Small intestine (tissue), 7 donors: ENCODE measurements around the gene PDE4D. TPM values are rescaled to one million over a fixed set of nuclear protein-coding genes. Genes with fewer than 3 reads are reported as not detected.
"Not testable (repeated sequence)": the region's sequence is repeated elsewhere in the genome, so short reads cannot be mapped to it uniquely, and the experiment has no call there.

Experiments
- DNase-seq, 2 donors: peaks; one replicate each; pipeline versions ENCODE4 v3.0.0 to v3.0.0-alpha.2; 2013
- FAIRE-seq: peaks from 2 replicates; lab custom pipeline; 2012; peaks lifted over from hg19 to GRCh38; lab: Jason Lieb, UNC
- H3K27ac ChIP-seq, 3 donors: one replicate each; pipeline ENCODE4 v1.5.1; 2013; ENCODE audit warnings: low read length in 2 of 3, mild to moderate bottlenecking in 2 of 3, control low read depth in 1 of 3, inconsistent platforms in 1 of 3, low read depth in 1 of 3, moderate library complexity in 1 of 3
- H3K27me3 ChIP-seq, 3 donors: one replicate each; pipeline ENCODE4 v1.6.1; 2013; ENCODE audit warnings: low read length in 3 of 3, inconsistent platforms in 1 of 3; ENCODE audit not compliant: control insufficient read depth in 3 of 3, insufficient read depth in 3 of 3
- H3K36me3 ChIP-seq, 3 donors: one replicate each; pipeline ENCODE4 v1.6.1; 2013; ENCODE audit warnings: low read length in 3 of 3, inconsistent platforms in 1 of 3, low read depth in 1 of 3, mild to moderate bottlenecking in 1 of 3, moderate library complexity in 1 of 3; ENCODE audit not compliant: control insufficient read depth in 3 of 3, insufficient read depth in 2 of 3
- H3K4me1 ChIP-seq, 3 donors: one replicate each; pipeline ENCODE4 v1.6.1; 2013; ENCODE audit warnings: low read length in 2 of 3, inconsistent platforms in 1 of 3, low read depth in 1 of 3, mild to moderate bottlenecking in 1 of 3, moderate library complexity in 1 of 3; ENCODE audit not compliant: control insufficient read depth in 3 of 3, insufficient read depth in 2 of 3
- H3K4me3 ChIP-seq, 3 donors: one replicate each; pipeline ENCODE4 v1.5.1; 2013; ENCODE audit warnings: low read length in 3 of 3, control low read depth in 1 of 3, inconsistent platforms in 1 of 3, low read depth in 1 of 3, mild to moderate bottlenecking in 1 of 3, moderate library complexity in 1 of 3
- H3K9me3 ChIP-seq, 2 donors: one replicate each; pipeline ENCODE4 v1.6.1; 2013; ENCODE audit warnings: low read depth in 1 of 2, low read length in 1 of 2; ENCODE audit not compliant: control insufficient read depth in 2 of 2, insufficient read depth in 1 of 2
- WGBS, 3 donors: extraction: QIAGEN DNeasy Blood & Tissue Kit; methylation state at CpG; one replicate each; pipeline ENCODE4 v1.1.7; 2013; 5-methylcytosine and 5-hydroxymethylcytosine counted together
- polyA plus RNA-seq, 4 donors: library from polyadenylated mRNA; stranded (reverse) in 3 of 4; unstranded in 1 of 4; fragments of 200-250 nt in 3 of 4; fragments of 120-200 nt in 1 of 4; gene quantifications; one replicate each; pipeline versions ENCODE4 v1.2.1 to v1.2.3, GENCODE V29; 2013
- donor health status: healthy with polysubstance abuse.
- donor health status: control.
- donor health status: control.
- donor health status: Bipolar disorder and iron deficiency.
- donor health status: healthy.

PDE4D gene
- polyA plus RNA-seq, 4 donors = 2.9 to 16.2 (median 5.3) TPM

DNA sequence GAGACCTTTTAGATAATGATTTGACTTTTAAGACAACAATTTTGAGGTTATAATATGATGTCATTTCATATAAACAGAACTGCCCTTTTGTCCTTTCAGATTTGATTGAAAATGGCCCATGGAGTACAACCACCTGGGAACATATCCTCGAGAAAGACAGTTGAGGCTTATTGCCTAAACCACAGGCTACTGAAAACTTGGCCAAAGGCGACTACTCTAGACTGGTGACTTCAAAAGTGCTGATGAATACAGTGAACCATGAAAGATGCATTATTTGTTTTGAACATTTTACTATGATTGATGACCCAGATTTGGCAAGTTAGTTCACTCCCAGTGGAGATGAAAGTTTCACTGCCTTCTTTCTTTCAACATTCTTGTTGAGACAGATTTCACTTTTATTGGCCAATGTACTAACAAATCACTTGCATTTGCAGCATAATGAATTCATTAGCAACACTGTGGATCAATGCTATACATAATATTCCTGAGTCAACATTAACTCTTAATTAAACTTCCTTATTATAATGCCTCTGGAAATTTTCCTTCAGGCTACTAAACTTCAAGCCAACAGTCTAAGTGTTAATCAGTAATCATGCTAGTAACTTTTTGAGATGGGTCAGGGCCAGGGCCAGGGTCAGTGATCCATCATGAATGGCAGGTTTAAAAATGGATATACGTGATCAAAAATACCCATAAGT lies 830.4 kb downstream of the PDE4D start:
- Histone ChIP-seq H3K9me3 (no peaks in the 10 kb centered on the region), H3K4me1 (peaks cover 0 to 3% (median 0%) of the 10 kb centered on the region in 3 donors), H3K27ac (no peak overlapping the region), H3K4me3 (no peak overlapping the region), H3K27me3 (no peaks in the 10 kb centered on the region), H3K36me3 (no peaks in the 10 kb centered on the region)
- FAIRE-seq = no peak
- WGBS, 3 donors = 43 to 68% (median 58%) methylated on average over 3 of the region's 3 CpGs
- DNase-seq = no peak

DNA sequence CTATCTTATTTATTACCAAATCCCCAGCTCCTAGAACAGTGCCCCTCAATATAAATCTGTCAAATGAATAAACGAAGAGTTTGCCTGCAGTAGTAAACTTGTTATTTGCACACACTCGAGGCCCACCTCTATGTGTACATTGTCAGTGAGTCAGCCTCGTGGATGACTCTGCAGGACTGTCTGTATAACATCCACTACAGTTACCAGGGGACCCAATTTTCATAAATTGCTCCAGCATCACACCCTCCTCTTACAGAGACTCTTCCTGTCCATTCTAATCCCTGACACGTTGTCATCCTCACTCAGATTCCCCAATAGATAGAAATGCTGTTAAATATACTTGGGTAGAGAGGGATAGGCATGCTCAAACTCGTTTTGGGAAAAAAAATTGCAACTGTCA lies 832.1 kb downstream of the PDE4D start:
- no peaks in the 10 kb centered on the region for H3K27me3 ChIP-seq
- FAIRE-seq (no peak), DNase-seq (no peak)
- H3K4me3 ChIP-seq = no peak overlapping the region
- H3K9me3 ChIP-seq = no peaks in the 10 kb centered on the region
- H3K27ac ChIP-seq = no peak overlapping the region
- H3K4me1 ChIP-seq = peaks cover 0 to 3% (median 0%) of the 10 kb centered on the region in 3 donors
- no peaks in the 10 kb centered on the region for H3K36me3 ChIP-seq
- WGBS, 3 donors = 58 to 74% (median 59%) methylated on average over 5 of the region's 5 CpGs

DNA sequence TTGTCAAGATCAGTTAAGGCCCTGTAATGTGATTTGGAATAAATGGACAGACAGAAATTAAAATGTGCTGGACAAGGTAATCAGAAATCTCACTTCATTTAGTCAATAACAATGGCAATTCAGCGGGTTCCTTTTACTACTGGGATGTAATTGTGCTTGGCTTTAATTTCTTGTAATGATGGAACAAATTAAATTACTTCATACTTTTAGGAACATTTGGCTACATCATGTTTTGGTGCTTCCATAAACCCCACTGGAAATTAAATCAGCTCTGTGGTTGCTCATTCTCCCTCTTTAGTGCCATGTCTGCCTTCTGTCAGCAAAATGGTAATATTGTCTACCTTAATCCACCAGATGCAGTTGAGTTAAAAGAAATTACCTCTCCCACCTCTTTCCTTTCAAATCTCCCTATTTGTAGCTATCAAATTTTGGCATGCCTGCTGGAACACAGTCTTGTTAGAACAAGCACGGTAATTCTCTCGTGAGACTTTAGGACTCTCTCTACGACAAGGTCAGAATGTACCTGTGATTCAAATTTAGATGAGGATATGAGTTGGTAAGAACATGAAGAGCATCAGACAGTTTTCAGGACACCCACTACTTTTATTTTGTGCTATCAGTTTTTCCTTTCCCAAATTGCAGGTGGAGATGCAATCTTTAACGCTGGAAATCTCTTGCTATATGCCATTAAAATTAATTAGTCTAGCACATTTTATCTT lies 834.4 kb downstream of the PDE4D start:
- Histone ChIP-seq H3K27ac (no peak overlapping the region), H3K36me3 (peaks cover 0 to 3% (median 0%) of the 10 kb centered on the region in 3 donors), H3K4me1 (peaks cover 0 to 3% (median 0%) of the 10 kb centered on the region in 3 donors), H3K4me3 (no peak overlapping the region), H3K27me3 (no peaks in the 10 kb centered on the region), H3K9me3 (no peaks in the 10 kb centered on the region)
- FAIRE-seq (no peak), DNase-seq (no peak)
- 71 to 87% (median 72%) methylated on average over 5 of the region's 5 CpGs for WGBS, 3 donors

DNA sequence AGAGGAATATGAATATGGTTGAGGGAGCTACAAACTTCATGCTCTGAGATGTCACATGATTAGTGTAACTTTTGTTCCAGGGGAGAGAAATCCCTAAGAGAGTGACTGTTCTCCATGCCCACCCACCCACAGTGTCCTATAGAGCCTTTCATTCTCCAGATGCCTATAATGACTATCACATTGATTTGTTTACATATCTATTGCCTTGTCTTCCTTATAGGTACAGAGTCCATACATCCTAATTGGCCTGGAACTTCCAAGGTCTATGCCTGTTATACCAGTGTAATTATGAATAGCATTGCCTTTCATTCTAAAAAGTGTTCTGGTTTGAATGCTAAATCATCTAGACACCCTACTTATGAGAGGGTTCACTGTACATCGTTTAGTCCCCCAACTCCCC lies 835.3 kb downstream of the PDE4D start:
- Histone ChIP-seq H3K4me3 (no peak overlapping the region), H3K27ac (no peak overlapping the region), H3K27me3 (no peaks in the 10 kb centered on the region), H3K9me3 (no peaks in the 10 kb centered on the region), H3K36me3 (peaks cover 0 to 3% (median 0%) of the 10 kb centered on the region in 3 donors), H3K4me1 (peaks cover 0 to 3% (median 0%) of the 10 kb centered on the region in 3 donors)
- WGBS, 3 donors = 44 to 72% (median 47%) methylated on average over 1 of the region's 1 CpG
- FAIRE-seq (no peak), DNase-seq (peak in 1 of 2 donors; percentile 10)

DNA sequence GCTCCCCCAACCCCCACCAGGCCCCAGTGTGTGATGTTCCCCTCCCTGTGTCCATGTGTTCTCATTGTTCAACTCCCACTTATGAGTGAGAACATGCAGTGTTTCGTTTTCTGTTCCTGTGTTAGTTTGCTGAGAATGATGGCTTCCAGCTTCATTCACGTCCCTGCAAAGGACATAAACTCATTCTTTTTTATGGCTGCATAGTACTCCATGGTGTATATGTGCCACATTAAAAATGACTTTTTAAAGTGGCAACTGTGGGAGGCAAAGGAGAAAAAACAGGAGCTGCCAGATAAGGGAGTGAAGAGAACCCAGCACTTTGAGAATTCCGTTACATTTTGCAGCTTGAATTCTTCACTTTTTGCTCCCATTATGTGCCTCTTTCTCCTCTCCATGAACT lies 836.9 kb downstream of the PDE4D start:
- H3K27me3 ChIP-seq, H3K4me1 ChIP-seq, H3K36me3 ChIP-seq, H3K4me3 ChIP-seq, H3K27ac ChIP-seq, DNase-seq, H3K9me3 ChIP-seq, FAIRE-seq: not testable (repeated sequence)
- 82 to 95% (median 92%) methylated on average over 3 of the region's 3 CpGs for WGBS, 3 donors

DNA sequence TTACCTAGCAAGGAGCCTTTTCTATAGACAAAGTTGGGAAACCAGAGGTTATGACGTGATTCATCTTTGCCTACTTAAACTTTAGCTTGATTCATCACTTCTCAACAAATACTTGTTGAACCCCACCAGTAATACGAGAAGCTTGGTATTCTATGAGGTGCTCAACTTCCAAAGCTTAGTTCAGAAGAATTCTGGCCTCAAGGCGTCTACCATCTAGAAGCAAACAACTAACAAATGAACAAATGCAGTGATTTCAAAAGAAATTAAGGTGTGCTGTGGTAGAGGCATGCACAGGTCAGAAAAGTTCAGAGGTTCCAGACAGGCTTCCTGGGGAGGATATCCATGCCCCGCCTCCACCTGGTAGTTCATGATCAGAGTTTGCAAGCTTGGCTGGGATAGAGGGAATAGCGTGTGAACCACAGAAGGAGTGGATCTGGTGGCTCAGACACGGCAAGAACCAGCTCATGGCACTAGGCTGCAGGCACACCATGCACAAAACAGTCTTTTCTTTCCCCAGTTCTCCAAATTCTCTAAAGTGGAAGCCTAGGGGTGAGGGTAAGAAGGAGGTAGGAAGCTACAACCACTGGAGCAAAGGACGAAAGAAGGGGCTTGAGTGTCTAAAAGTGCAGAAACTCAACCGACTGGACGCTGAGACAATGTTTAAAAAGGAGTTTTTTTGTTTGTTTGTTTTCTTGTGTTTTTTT lies 837.6 kb downstream of the PDE4D start:
- H3K9me3 ChIP-seq = no peaks in the 10 kb centered on the region
- FAIRE-seq (no peak), DNase-seq (no peak)
- H3K36me3 ChIP-seq = peaks cover 0 to 3% (median 0%) of the 10 kb centered on the region in 3 donors
- no peak overlapping the region for H3K27ac ChIP-seq
- 92 to 97% (median 94%) methylated on average over 9 of the region's 9 CpGs for WGBS, 3 donors
- no peak overlapping the region for H3K4me3 ChIP-seq
- no peaks in the 10 kb centered on the region for H3K4me1 ChIP-seq
- no peaks in the 10 kb centered on the region for H3K27me3 ChIP-seq

DNA sequence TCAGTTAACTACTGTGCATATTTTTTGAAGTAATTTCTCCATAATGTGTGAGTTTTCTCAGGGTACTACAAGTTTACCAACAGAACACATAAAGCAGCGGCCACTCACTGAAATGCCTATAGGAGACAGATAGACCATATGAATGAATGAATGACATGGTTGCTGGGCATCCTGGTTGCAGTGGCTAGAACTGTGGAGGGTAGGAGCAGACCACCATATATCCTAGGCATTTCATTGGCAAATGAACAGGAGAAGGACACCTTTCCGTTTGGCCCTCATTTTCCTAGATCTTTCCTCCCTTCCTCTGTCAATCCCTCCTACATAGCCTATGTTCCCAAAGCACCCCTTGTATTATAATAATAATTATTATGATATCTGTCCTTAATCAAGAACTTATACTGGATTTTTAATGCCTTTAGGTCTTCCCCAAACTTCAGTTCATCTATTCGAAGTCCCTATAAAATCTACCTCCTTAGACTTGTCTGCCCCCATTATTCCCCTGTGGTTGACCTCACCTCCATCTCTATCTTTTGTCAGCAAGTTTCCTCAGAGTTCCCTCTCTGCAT lies 838.5 kb downstream of the PDE4D start:
- no peak for FAIRE-seq
- no peak for DNase-seq
- H3K4me1 ChIP-seq = no peaks in the 10 kb centered on the region
- H3K36me3 ChIP-seq = peaks cover 0 to 3% (median 0%) of the 10 kb centered on the region in 3 donors
- no peaks in the 10 kb centered on the region for H3K27me3 ChIP-seq
- no peak overlapping the region for H3K4me3 ChIP-seq
- 92 to 96% (median 94%) methylated on average over 3 of the region's 3 CpGs for WGBS, 3 donors
- no peak overlapping the region for H3K27ac ChIP-seq
- no peaks in the 10 kb centered on the region for H3K9me3 ChIP-seq

DNA sequence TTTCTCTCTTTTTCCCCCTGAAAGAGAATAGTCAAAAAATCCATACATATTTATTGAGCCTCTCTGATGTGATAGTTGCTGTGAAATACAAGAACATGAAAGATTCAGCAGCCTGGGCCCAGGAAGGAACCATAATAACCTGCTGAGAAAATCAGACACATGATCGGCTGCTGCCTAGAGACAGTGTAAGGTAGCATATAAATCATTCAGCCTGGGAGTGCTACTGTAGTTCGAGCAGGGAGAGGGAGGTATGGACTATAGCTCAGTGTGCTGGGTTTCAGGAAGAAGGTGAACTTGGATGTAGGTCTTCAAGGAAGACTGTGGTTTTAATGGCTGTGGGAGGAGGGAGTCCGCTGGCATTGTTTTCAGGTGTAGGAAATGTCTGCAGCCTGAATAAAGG lies 841.6 kb downstream of the PDE4D start:
- no peak for FAIRE-seq
- Histone ChIP-seq H3K4me1 (no peaks in the 10 kb centered on the region), H3K27me3 (no peaks in the 10 kb centered on the region), H3K27ac (no peak overlapping the region), H3K4me3 (no peak overlapping the region), H3K36me3 (peaks cover 0 to 3% (median 0%) of the 10 kb centered on the region in 3 donors), H3K9me3 (no peaks in the 10 kb centered on the region)
- no peak for DNase-seq
- 85 to 96% (median 94%) methylated on average over 3 of the region's 3 CpGs for WGBS, 3 donors
